Measurements from ENCODE around the gene DLG2.

Gene DLG2

GRCh38 chr11:83656796-83657330, 1970.3 kb downstream of the DLG2 start:
- no peak overlapping the region for H3K27ac ChIP-seq (ENCODE audit: low read length)
- TF ChIP-seq EZH2phosphoT487 (IDR thresholded peaks at IDR 0.05; ENCODE audit: low read length) = no peak
- TF ChIP-seq CTCF (IDR thresholded peaks at IDR 0.05; ENCODE audit: low read length) = no peak
- no peak for TF ChIP-seq EZH2 (optimal IDR thresholded peaks at IDR 0.05; ENCODE audit: low read depth, low read length)
- H3K4me2 ChIP-seq (ENCODE audit: low read depth, low read length) = no peak overlapping the region
- H3F3A ChIP-seq (ENCODE audit: insufficient read depth, low read length) = no peaks in the 10 kb centered on the region
- no peaks in the 10 kb centered on the region for H3K27me3 ChIP-seq (replicated peaks; ENCODE audit: insufficient read depth, low read length)
- H3K9ac ChIP-seq (ENCODE audit: low read length) = no peak overlapping the region
- H3K4me3 ChIP-seq (ENCODE audit: low read length) = no peak overlapping the region
- no peaks in the 10 kb centered on the region for H3K9me3 ChIP-seq (replicated peaks; ENCODE audit: insufficient read depth, low read length)
- no peaks in the 10 kb centered on the region for H4K20me1 ChIP-seq (ENCODE audit: insufficient read depth, low read length)
- H3K9me2 ChIP-seq (replicated peaks; ENCODE audit: insufficient read depth, low read length) = no peaks in the 10 kb centered on the region
- no peaks in the 10 kb centered on the region for H3K4me1 ChIP-seq (ENCODE audit: low read length)
- DNase-seq = no peak
- H3K79me2 ChIP-seq (ENCODE audit: low read length) = no peaks in the 10 kb centered on the region
- H2AFZ ChIP-seq (ENCODE audit: low read length) = no peak overlapping the region
- H3K36me3 ChIP-seq (replicated peaks; ENCODE audit: insufficient read depth, low read length) = no peaks in the 10 kb centered on the region

- H3K4me3 ChIP-seq (ENCODE audit: low read length) = no peak overlapping the region
These were observed 1971.2 kb downstream of the DLG2 start for GRCh38 chr11:83655976-83656375.

GRCh38 chr11:83649528-83649855, 1977.7 kb downstream of the DLG2 start:
- DNase-seq = no peak
- H3K36me3 ChIP-seq (replicated peaks; ENCODE audit: insufficient read depth, low read length) = no peaks in the 10 kb centered on the region
- no peaks in the 10 kb centered on the region for H3F3A ChIP-seq (ENCODE audit: insufficient read depth, low read length)
- H3K79me2 ChIP-seq (ENCODE audit: low read length) = no peaks in the 10 kb centered on the region
- no peaks in the 10 kb centered on the region for H4K20me1 ChIP-seq (ENCODE audit: insufficient read depth, low read length)
- H3K4me1 ChIP-seq (ENCODE audit: low read length) = no peaks in the 10 kb centered on the region
- H3K9me3 ChIP-seq (replicated peaks; ENCODE audit: insufficient read depth, low read length) = no peaks in the 10 kb centered on the region
- no peak for TF ChIP-seq EZH2phosphoT487 (IDR thresholded peaks at IDR 0.05; ENCODE audit: low read length)
- no peak for TF ChIP-seq EZH2 (optimal IDR thresholded peaks at IDR 0.05; ENCODE audit: low read depth, low read length)
- no peak for TF ChIP-seq CTCF (IDR thresholded peaks at IDR 0.05; ENCODE audit: low read length)
- H3K9ac ChIP-seq (ENCODE audit: low read length) = no peak overlapping the region
- H3K4me3 ChIP-seq (ENCODE audit: low read length) = no peak overlapping the region
- H3K27ac ChIP-seq (ENCODE audit: low read length) = no peak overlapping the region
- no peak overlapping the region for H2AFZ ChIP-seq (ENCODE audit: low read length)
- H3K27me3 ChIP-seq (replicated peaks; ENCODE audit: insufficient read depth, low read length) = no peaks in the 10 kb centered on the region
- no peaks in the 10 kb centered on the region for H3K9me2 ChIP-seq (replicated peaks; ENCODE audit: insufficient read depth, low read length)
- H3K4me2 ChIP-seq (ENCODE audit: low read depth, low read length) = no peak overlapping the region

More at GRCh38 chr11:83655976-83656375, 1971.2 kb downstream of the DLG2 start:
- no peaks in the 10 kb centered on the region for H3K36me3 ChIP-seq (replicated peaks; ENCODE audit: insufficient read depth, low read length)
- H2AFZ ChIP-seq (ENCODE audit: low read length) = no peak overlapping the region
- H3K9me2 ChIP-seq (replicated peaks; ENCODE audit: insufficient read depth, low read length) = no peaks in the 10 kb centered on the region
- H3K4me1 ChIP-seq (ENCODE audit: low read length) = no peaks in the 10 kb centered on the region
- H3K4me2 ChIP-seq (ENCODE audit: low read depth, low read length) = no peak overlapping the region
- H3F3A ChIP-seq (ENCODE audit: insufficient read depth, low read length) = no peaks in the 10 kb centered on the region
- TF ChIP-seq CTCF (IDR thresholded peaks at IDR 0.05; ENCODE audit: low read length) (no peak), EZH2 (optimal IDR thresholded peaks at IDR 0.05; ENCODE audit: low read depth, low read length) (no peak), EZH2phosphoT487 (IDR thresholded peaks at IDR 0.05; ENCODE audit: low read length) (no peak)
- H3K79me2 ChIP-seq (ENCODE audit: low read length) = no peaks in the 10 kb centered on the region
- DNase-seq = no peak
- H3K9me3 ChIP-seq (replicated peaks; ENCODE audit: insufficient read depth, low read length) = no peaks in the 10 kb centered on the region
- no peaks in the 10 kb centered on the region for H4K20me1 ChIP-seq (ENCODE audit: insufficient read depth, low read length)
- H3K27ac ChIP-seq (ENCODE audit: low read length) = no peak overlapping the region
- H3K9ac ChIP-seq (ENCODE audit: low read length) = no peak overlapping the region
- H3K27me3 ChIP-seq (replicated peaks; ENCODE audit: insufficient read depth, low read length) = no peaks in the 10 kb centered on the region

All from MM.1S (cell line).